ENCODE data around the gene SLC13A4. TPM values are rescaled to one million over a fixed set of nuclear protein-coding genes. Genes with fewer than 3 reads are reported as not detected.
"Not testable (repeated sequence)": the region's sequence is repeated elsewhere in the genome, so short reads cannot be mapped to it uniquely, and the experiment has no call there.

Gene SLC13A4
- total RNA-seq, 4 donors from 2014 or later = not detected

DNA sequence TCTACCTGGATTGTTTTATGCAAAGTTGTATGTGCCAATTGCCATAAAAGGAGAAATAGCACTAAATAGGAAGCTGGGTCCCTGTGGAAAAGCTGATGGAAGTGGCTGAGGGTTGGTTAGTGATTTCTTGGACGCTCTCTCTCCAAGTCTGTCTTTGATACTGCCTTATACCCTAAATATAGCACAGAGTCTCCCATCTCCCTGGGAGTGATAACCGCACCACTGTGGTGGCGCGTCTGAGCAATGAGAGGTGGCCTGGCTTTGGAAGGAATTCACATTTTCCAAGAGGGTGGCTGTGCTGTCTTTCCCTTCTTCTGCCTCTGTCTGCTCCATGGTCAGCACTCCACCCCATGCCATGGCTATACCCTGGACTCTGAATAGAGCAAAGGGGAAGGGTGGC, 34.4 kb downstream of the SLC13A4 start:
- Histone ChIP-seq H3K36me3 (peaks cover 0 to 3% (median 0%) of the 10 kb centered on the region in 3 donors), H3K9me3 (no peaks in the 10 kb centered on the region)

DNA sequence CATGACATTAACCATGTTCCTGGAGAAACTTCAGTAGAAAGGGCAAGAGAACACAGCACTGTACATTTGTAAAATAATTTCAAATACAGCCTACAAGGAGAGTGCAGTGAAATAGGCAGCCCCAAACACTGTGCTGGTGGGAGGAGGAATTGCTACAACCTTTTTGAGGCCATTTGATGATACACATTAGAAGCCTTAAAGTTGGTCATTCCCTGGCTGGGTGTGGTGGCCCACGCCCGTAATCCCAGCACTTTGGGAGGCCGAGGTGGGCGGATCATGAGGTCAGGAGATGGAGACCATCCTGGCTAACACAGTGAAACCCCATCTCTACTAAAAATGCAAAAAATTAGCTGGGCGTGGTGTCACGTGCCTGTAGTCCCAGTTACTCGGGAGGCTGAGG, 35.4 kb downstream of the SLC13A4 start:
- H3K27ac ChIP-seq, H3K36me3 ChIP-seq, H3K4me3 ChIP-seq, H3K9me3 ChIP-seq, DNase-seq, H3K4me1 ChIP-seq, H3K27me3 ChIP-seq: not testable (repeated sequence)

More for the DNA sequence above, 34.4 kb downstream of the SLC13A4 start:
- Histone ChIP-seq H3K27me3 (no peaks in the 10 kb centered on the region), H3K27ac (no peak overlapping the region), H3K4me3 (no peak overlapping the region), H3K4me1 (no peaks in the 10 kb centered on the region)
- TF ChIP-seq POLR2A (IDR thresholded peaks at IDR 0.05) = no peak
- TF ChIP-seq, protein P1, sequence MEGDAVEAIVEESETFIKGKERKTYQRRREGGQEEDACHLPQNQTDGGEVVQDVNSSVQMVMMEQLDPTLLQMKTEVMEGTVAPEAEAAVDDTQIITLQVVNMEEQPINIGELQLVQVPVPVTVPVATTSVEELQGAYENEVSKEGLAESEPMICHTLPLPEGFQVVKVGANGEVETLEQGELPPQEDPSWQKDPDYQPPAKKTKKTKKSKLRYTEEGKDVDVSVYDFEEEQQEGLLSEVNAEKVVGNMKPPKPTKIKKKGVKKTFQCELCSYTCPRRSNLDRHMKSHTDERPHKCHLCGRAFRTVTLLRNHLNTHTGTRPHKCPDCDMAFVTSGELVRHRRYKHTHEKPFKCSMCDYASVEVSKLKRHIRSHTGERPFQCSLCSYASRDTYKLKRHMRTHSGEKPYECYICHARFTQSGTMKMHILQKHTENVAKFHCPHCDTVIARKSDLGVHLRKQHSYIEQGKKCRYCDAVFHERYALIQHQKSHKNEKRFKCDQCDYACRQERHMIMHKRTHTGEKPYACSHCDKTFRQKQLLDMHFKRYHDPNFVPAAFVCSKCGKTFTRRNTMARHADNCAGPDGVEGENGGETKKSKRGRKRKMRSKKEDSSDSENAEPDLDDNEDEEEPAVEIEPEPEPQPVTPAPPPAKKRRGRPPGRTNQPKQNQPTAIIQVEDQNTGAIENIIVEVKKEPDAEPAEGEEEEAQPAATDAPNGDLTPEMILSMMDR (IDR thresholded peaks at IDR 0.05) = no peak
- no peak for DNase-seq

DNA sequence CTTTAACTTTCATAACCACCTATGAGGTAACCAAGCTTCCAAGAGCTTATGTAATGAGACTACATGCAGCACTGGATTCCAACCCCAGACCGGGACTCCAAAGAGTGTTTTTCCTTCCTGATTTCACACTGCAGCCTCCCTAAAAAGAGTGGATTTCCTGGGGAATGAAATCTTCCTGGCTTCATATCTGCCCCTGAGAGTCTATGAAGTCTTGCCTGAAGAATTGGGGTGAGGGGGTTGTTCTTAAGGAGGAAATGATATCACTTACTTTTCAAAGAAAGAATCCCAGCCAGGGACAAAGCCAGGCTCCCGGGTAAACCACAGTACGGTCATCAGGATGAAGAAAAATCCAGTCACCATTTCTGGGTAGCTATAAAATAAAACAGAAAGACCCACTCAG, 35.9 kb downstream of the SLC13A4 start:
- H3K4me1 ChIP-seq = no peaks in the 10 kb centered on the region
- no peak for DNase-seq
- H3K36me3 ChIP-seq = peaks cover 0 to 3% (median 0%) of the 10 kb centered on the region in 3 donors

DNA sequence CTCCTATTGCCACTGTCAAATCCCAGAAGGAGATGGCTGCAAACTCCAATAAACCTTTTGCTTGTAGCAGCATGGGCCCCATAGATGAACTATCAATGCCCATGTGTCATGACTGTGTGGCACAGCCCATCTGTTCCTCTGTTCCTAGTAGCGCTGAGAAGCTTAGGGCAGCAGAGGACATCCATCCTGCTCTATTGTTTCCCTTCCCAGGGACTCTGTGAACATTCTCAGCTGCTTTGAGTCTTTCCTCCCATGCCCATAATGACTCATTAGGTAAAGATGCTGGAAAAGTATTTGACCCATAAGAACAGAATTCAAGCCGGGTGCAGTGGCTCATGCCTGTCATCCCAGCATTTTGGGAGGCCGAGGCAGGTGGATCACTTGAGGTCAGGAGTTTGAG, 37.4 kb downstream of the SLC13A4 start:
- Histone ChIP-seq H3K4me3 (no peak overlapping the region), H3K9me3 (no peaks in the 10 kb centered on the region), H3K27me3 (no peaks in the 10 kb centered on the region), H3K4me1 (no peaks in the 10 kb centered on the region), H3K36me3 (peaks cover 0 to 3% (median 0%) of the 10 kb centered on the region in 3 donors), H3K27ac (no peak overlapping the region)
- no peak for DNase-seq
- TF ChIP-seq, protein P1 (IDR thresholded peaks at IDR 0.05) = no peak
- no peak for TF ChIP-seq POLR2A (IDR thresholded peaks at IDR 0.05)

More for the DNA sequence above, 35.9 kb downstream of the SLC13A4 start:
- H3K27me3 ChIP-seq = no peaks in the 10 kb centered on the region
- no peaks in the 10 kb centered on the region for H3K9me3 ChIP-seq
- H3K27ac ChIP-seq = no peak overlapping the region
- no peak overlapping the region for H3K4me3 ChIP-seq
- no peak for TF ChIP-seq POLR2A (IDR thresholded peaks at IDR 0.05)

DNA sequence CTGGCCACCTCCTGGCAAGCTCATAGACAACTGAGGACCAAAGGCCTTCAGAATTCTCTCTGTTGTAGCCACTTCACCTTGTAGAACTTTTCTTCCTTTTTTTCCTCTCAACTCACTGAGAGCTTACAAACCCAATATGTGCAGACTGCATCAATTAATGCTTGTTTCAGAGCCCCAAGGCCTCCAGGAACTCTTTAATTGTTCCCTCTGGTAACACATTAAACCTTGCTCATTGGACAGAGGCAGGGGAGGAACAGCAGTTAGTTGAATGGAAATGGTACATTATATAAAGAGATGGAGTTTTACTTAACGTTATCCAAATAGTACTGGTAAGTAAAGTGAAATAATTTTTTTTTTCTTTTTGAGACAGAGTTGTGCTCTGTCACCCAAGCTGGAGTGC, 40.5 kb downstream of the SLC13A4 start:
- H3K4me3 ChIP-seq = no peak overlapping the region
- TF ChIP-seq, protein P1 (IDR thresholded peaks at IDR 0.05) = no peak
- TF ChIP-seq POLR2A (IDR thresholded peaks at IDR 0.05) = no peak
- DNase-seq = no peak
- peaks cover 0 to 3% (median 0%) of the 10 kb centered on the region in 3 donors for H3K36me3 ChIP-seq
- no peaks in the 10 kb centered on the region for H3K9me3 ChIP-seq
- no peaks in the 10 kb centered on the region for H3K4me1 ChIP-seq
- no peak overlapping the region for H3K27ac ChIP-seq
- no peaks in the 10 kb centered on the region for H3K27me3 ChIP-seq

DNA sequence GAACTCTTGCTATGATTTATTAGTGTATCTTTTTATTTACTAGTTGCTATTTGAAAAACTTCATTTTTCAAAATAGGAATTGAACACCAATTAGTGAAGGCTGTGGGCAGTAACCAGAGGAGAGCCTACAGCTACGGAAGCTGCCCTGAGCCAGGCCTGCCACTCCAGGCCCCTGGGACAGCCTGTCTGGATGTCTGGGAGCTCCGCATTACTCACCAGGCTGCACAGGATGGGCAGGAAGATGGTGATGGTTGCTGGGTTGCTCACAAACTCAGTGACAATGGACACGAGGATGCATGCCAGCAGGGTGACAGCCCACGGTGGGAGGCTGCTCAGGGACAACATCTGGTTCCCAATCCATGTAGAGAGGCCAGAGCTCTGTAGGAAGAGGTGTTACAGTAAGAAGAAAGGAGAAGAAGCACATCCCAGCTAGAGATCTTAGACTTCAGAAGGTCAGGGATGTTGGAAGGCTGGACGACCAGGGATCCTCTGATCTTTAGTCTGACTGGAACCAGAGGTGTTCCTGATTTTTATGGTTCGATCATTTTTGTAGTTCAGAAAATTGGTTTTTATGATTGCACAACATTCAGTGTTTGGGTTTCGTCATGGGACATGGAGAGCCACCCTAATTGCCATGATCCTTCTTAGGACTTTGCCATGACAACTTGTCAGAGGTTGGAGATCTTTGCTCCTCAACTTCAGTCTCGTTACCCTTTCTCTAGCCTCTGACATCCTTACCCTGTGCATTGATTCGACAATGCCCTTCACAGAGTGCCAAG, 42.5 kb downstream of the SLC13A4 start:
- H3K36me3 ChIP-seq = peaks cover 0 to 5% (median 0%) of the 10 kb centered on the region in 3 donors
- no peaks in the 10 kb centered on the region for H3K27me3 ChIP-seq
- H3K27ac ChIP-seq = no peak overlapping the region
- TF ChIP-seq, protein P1 (IDR thresholded peaks at IDR 0.05) = no peak
- no peak for TF ChIP-seq POLR2A (IDR thresholded peaks at IDR 0.05)
- no peak overlapping the region for H3K4me3 ChIP-seq
- no peaks in the 10 kb centered on the region for H3K4me1 ChIP-seq
- DNase-seq = no peak
- no peaks in the 10 kb centered on the region for H3K9me3 ChIP-seq
